Measurements from ENCODE around the gene QPRT. TPM values are rescaled to one million over a fixed set of nuclear protein-coding genes. Genes with fewer than 3 reads are reported as not detected.
A peak's percentile ranks its signal among the peaks of the same experiment; 100 is the strongest.
"Not testable (repeated sequence)": the region's sequence is repeated elsewhere in the genome, so short reads cannot be mapped to it uniquely, and the experiment has no call there.

QPRT gene
- total RNA-seq, 1 donor from 2014 or later, result 106 TPM

DNA sequence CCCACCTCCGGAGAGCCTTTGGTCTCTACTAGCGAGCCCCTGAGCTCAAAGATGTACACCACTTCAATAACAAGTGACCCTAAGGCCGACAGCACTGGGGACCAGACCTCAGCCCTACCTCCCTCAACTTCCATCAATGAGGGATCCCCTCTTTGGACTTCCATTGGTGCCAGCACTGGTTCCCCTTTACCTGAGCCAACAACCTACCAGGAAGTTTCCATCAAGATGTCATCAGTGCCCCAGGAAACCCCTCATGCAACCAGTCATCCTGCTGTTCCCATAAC lies 15.2 kb upstream of the QPRT start:
- Mint-ChIP-seq H3K9me3 (ENCODE audit: low read depth) (no peaks in the 10 kb centered on the region), H3K36me3 (ENCODE audit: insufficient read depth) (no peaks in the 10 kb centered on the region), H3K4me3 (ENCODE audit: low read depth) (no peak overlapping the region), H3K4me1 (ENCODE audit: low read depth) (peaks cover 12% of the 10 kb centered on the region), H3K27ac (no peak overlapping the region), H3K27me3 (no peaks in the 10 kb centered on the region)
- no peak for DNase-seq (ENCODE audit: low spot score, unreplicated experiment)
- TF ChIP-seq, protein P1, sequence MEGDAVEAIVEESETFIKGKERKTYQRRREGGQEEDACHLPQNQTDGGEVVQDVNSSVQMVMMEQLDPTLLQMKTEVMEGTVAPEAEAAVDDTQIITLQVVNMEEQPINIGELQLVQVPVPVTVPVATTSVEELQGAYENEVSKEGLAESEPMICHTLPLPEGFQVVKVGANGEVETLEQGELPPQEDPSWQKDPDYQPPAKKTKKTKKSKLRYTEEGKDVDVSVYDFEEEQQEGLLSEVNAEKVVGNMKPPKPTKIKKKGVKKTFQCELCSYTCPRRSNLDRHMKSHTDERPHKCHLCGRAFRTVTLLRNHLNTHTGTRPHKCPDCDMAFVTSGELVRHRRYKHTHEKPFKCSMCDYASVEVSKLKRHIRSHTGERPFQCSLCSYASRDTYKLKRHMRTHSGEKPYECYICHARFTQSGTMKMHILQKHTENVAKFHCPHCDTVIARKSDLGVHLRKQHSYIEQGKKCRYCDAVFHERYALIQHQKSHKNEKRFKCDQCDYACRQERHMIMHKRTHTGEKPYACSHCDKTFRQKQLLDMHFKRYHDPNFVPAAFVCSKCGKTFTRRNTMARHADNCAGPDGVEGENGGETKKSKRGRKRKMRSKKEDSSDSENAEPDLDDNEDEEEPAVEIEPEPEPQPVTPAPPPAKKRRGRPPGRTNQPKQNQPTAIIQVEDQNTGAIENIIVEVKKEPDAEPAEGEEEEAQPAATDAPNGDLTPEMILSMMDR (IDR thresholded peaks at IDR 0.05; ENCODE audit: unreplicated experiment), result no peak

GRCh38 chr16:29664091-29664921 lies 14.7 kb upstream of the QPRT start:
- Mint-ChIP-seq H3K27ac (no peak overlapping the region), H3K36me3 (ENCODE audit: insufficient read depth) (no peaks in the 10 kb centered on the region), H3K4me3 (ENCODE audit: low read depth) (no peak overlapping the region), H3K9me3 (ENCODE audit: low read depth) (no peaks in the 10 kb centered on the region), H3K4me1 (ENCODE audit: low read depth) (peaks cover 12% of the 10 kb centered on the region), H3K27me3 (no peaks in the 10 kb centered on the region)
- no peak for DNase-seq (ENCODE audit: low spot score, unreplicated experiment)
- TF ChIP-seq, protein P1 (IDR thresholded peaks at IDR 0.05; ENCODE audit: unreplicated experiment), result no peak

- peaks cover 12% of the 10 kb centered on the region for H3K4me1 Mint-ChIP-seq (ENCODE audit: low read depth)
- DNase-seq (ENCODE audit: low spot score, unreplicated experiment), result no peak
- H3K36me3 Mint-ChIP-seq (ENCODE audit: insufficient read depth), result no peaks in the 10 kb centered on the region
- H3K27me3 Mint-ChIP-seq, result no peaks in the 10 kb centered on the region
- H3K9me3 Mint-ChIP-seq (ENCODE audit: low read depth), result no peaks in the 10 kb centered on the region
- peak overlapping the region; percentile 81 for H3K27ac Mint-ChIP-seq
- no peak overlapping the region for H3K4me3 Mint-ChIP-seq (ENCODE audit: low read depth)
- TF ChIP-seq, protein P1 (IDR thresholded peaks at IDR 0.05; ENCODE audit: unreplicated experiment), result no peak
These were observed 13.5 kb upstream of the QPRT start for GRCh38 chr16:29665294-29666077.

DNA sequence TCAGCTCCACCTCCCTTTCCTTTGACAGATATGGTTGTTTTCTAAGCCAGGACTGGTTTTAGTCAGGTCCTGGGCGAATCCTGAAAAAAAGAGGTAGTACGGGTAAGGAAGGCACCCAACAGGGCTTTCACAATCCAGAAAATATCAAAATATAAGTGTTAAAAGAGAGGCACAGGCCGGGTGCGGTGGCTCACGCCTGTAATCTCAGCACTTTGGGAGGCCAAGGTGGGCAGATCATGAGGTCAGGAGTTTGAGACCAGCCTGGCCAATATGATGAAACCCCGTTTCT lies 11.7 kb upstream of the QPRT start:
- Mint-ChIP-seq H3K4me3 (ENCODE audit: low read depth) (peak overlapping the region; percentile 62), H3K27ac (peak overlapping the region; percentile 78), H3K4me1 (ENCODE audit: low read depth) (peaks cover 12% of the 10 kb centered on the region)
- not testable (repeated sequence) for H3K9me3 Mint-ChIP-seq (ENCODE audit: low read depth); DNase-seq (ENCODE audit: low spot score, unreplicated experiment); H3K36me3 Mint-ChIP-seq (ENCODE audit: insufficient read depth); H3K27me3 Mint-ChIP-seq

DNA sequence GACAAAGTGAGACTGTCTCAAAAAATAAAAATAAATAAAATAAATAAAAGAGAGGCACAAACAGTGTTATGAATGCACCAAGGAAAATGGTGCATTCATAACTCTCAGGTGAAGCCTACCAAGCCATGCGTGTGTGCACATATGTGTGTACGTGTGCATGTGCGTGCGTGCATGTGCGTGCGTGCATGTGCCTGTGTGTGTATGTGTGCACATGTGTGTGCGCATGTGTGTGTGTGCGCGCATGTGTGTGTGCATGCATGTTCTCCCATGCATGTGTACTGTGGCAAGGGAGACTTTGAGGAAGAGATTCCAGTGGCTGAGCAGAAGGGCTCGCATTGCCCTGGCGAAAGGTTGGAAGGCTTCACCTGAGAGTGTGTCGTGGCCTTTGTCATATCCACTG lies 11.2 kb upstream of the QPRT start:
- DNase-seq (ENCODE audit: low spot score, unreplicated experiment), result no peak
- no peaks in the 10 kb centered on the region for H3K27me3 Mint-ChIP-seq
- peaks cover 12% of the 10 kb centered on the region for H3K4me1 Mint-ChIP-seq (ENCODE audit: low read depth)
- no peaks in the 10 kb centered on the region for H3K9me3 Mint-ChIP-seq (ENCODE audit: low read depth)
- H3K27ac Mint-ChIP-seq, result no peak overlapping the region
- TF ChIP-seq, protein P1 (IDR thresholded peaks at IDR 0.05; ENCODE audit: unreplicated experiment), result no peak
- H3K4me3 Mint-ChIP-seq (ENCODE audit: low read depth), result no peak overlapping the region
- no peaks in the 10 kb centered on the region for H3K36me3 Mint-ChIP-seq (ENCODE audit: insufficient read depth)

DNA sequence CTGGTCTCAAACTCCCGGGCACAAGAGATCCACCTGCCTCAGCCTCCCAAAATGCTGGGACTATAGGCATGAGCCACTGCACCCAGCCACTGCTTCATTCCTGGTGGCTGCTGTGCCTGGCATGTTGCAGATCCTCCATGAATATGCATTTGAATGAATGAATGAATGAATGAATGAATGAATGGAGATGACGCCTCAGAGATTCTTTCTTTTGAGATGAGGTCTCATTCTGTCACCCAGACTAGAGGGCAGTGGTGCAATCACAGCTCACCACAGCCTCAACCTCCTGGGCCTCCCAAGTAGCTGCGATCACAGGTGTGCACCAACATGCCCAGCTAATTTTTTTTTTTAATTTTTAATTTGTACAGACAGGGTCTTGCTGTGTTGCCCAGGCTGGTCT lies 10.7 kb upstream of the QPRT start:
- Mint-ChIP-seq H3K27ac (no peak overlapping the region), H3K36me3 (ENCODE audit: insufficient read depth) (no peaks in the 10 kb centered on the region), H3K4me3 (ENCODE audit: low read depth) (no peak overlapping the region), H3K9me3 (ENCODE audit: low read depth) (no peaks in the 10 kb centered on the region), H3K4me1 (ENCODE audit: low read depth) (peaks cover 12% of the 10 kb centered on the region), H3K27me3 (no peaks in the 10 kb centered on the region)
- TF ChIP-seq, protein P1 (IDR thresholded peaks at IDR 0.05; ENCODE audit: unreplicated experiment), result no peak
- no peak for DNase-seq (ENCODE audit: low spot score, unreplicated experiment)
